G401 (cell line): ENCODE data around the gene ACER1. TPM values are rescaled to one million over a fixed set of nuclear protein-coding genes. Genes with fewer than 3 reads are reported as not detected.
"Not testable (repeated sequence)": the region's sequence is repeated elsewhere in the genome, so short reads cannot be mapped to it uniquely, and the experiment has no call there.

Experiments used
- DNase-seq: peaks from one replicate; pipeline ENCODE4 v3.0.0-alpha.2; 2015; ENCODE audit warnings: low spot score
- in situ Hi-C: cut with HindIII; loops from 2 replicates; pipeline ENCODE4 v1.10.0; 2016; ENCODE audit warnings: low sequenced_read_pairs, mixed read lengths
- total RNA-seq: library from RNA; depleted of rRNA; stranded (reverse); fragments of >200 nt; shearing (Covaris generic); gene quantifications from 2 replicates; pipeline ENCODE4 v1.2.3, GENCODE V29; 2014

Gene ACER1
- total RNA-seq, 1 experiment from 2014 or later = not detected

DNA sequence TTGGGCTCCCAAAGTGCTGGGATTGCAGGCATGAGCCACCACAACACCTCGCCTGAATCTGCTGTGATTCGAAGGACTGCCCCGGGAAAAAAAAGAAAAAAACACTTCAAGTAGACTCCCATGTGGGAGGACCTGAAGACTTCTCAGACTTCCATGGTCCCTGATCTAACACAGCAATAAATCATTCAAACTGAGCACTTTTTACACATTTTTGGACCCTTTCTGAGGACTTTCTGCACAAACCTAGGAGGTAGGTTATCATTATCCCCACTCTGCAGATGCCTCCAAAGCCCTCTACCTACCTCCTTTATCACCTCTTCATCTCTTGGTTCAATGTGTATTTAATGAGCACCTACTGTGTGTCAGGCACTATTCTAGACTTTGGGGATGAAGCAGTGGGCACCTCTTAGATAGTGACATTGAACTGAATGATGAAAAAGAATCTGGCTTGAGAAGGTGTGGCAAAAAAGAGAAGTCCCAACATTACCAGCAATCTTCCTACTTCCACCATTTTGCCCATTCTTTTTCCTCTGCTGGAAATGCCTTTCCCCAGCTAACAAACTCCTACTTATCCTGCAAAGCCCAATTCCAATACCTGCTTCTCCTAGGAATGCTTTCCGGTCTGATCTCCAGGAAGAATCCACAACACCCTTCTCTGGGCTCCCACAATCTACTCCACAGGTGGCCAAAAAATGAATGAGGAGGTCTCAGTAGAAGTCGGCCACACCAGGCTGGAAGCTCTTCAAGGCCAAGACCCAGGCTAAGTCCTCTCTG, 26.3 kb upstream of the ACER1 start:
- DNase-seq = no peak
- in situ Hi-C loops = no loop called here

GRCh38 chr19:6358003-6358402, 24.6 kb upstream of the ACER1 start:
- in situ Hi-C loops = no loop called here
- DNase-seq = no peak

DNA sequence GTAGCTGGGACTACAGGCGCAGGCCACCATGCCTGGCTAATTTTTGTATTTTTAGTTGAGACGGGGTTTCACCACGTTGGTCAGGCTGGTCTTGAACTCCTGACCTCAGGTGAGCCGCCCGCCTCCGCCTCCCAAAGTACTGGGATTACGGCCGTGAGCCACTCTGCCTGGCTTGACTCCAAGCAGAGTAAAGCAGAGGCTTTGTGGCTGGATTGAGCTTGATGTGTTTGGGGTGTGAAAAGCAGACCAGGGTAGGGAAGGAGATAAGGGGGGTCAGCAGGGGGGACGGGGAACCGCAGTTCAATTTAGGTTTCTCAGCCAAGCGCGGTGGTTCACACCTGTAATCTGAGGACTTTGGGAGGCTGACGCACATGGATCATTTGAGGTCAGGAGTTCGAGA, 23.8 kb upstream of the ACER1 start:
- in situ Hi-C loops = no loop called here
- no peak for DNase-seq

GRCh38 chr19:6355321-6356040, 22.1 kb upstream of the ACER1 start:
- in situ Hi-C loops, DNase-seq: not testable (repeated sequence)

DNA sequence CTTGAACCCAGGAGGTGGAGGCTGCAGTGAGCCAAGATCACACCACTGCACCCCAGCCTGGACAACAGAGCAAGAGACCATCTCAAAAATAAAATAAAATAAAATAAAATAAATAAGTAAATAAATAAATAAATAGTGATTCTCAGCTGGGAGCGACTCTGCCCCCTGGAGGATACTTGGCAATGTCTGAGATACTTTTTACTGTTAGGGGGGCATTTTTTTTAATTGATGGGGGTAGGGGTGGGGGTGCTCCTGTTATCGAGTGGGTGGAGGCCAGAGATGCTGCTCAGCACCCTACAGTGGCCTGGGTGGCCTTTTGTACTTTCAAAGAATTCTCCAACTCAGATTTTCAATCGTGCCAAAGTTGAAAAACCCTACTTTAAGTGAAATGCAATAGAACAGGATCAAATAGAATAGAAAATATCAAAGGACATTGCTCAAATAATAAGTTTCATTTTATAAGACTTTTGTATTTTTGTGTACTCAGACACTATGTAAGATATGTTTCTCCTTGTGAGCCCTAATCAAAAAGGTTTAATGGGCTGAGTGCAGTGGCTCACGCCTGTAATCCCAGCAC, 20.8 kb upstream of the ACER1 start:
- DNase-seq = no peak
- in situ Hi-C loops = no loop called here

- no peak for DNase-seq
- in situ Hi-C loops = no loop called here
These were observed 19.2 kb upstream of the ACER1 start for GRCh38 chr19:6352381-6353165.

- in situ Hi-C loops = no loop called here
- no peak for DNase-seq
These were observed 17.3 kb upstream of the ACER1 start for GRCh38 chr19:6350688-6351087.

DNA sequence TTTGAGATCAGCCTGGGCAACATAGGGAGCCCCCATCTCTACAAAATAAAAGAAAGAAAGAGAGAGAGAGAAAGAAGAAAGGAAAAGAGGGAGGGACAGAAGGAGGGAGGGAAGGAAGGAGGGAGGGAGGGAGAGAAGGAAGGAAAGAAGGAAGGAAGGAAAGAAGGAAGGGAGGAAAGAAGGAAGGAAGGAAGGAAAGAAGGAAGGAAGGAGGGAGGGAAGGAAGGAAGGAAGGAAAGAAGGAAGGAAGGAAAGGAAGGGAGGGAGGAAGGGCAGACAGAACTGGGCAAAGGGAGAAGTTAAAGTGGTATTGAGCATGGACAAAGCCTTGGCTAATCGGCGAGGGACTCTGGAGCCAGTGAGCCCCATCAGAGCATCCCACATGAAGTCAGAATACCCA, 15.9 kb upstream of the ACER1 start:
- DNase-seq, in situ Hi-C loops: not testable (repeated sequence)

- in situ Hi-C loops = no loop called here
- DNase-seq = no peak
These were observed 10.1 kb upstream of the ACER1 start for GRCh38 chr19:6343462-6343861.

GRCh38 chr19:6340493-6341201, 7.2 kb upstream of the ACER1 start:
- in situ Hi-C loops = no loop called here
- no peak for DNase-seq

- DNase-seq = no peak
- in situ Hi-C loops = no loop called here
These were observed 1.3 kb upstream of the ACER1 start for GRCh38 chr19:6334490-6335285.

DNA sequence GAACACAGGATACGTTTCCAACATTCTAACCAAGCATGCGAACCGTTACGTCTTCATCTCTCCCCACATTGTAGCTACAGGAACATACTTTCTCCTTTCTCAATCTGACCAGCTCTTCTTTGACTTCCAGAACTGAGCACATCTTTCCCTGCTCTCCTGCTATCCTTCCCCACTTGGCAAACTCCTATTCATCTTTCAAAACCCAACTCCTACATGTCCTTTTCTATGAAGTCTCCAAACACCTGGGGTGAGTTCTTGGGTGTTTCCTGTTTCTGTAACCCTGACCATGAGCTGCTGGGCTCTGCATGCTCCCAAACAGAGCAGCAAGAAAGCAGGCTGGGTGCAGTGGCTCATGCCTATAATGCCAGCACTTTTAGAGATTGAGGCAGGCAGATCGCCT, 6.6 kb downstream of the ACER1 start:
- no peak for DNase-seq
- in situ Hi-C loops = no loop called here

- no peak for DNase-seq
- in situ Hi-C loops = no loop called here
These were observed 7.8 kb downstream of the ACER1 start for GRCh38 chr19:6325614-6326013.

GRCh38 chr19:6324757-6325156, 8.7 kb downstream of the ACER1 start:
- in situ Hi-C loops = no loop called here
- DNase-seq = no peak

- no peak for DNase-seq
- in situ Hi-C loops = no loop called here
These were observed 11.1 kb downstream of the ACER1 start for GRCh38 chr19:6322284-6322683.

DNA sequence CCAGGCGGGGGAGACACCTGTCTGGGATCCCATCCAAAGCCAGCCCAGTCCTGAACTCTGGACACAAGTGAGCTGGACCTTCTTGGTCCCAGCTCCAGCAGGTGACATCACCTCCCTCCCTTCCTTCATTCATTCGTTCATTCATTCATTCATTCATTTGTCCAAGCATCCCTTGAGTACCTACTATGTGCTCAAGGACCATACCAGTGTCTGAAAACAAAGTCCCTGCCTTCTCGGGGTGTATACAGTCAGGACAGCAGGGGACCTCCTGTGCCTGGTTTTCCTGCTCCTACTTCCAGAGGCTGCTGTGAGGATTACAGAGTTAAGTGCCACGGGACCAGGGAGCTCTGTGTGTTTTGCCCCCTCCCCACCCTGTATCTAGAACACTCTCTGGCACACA, 14.0 kb downstream of the ACER1 start:
- no peak for DNase-seq
- in situ Hi-C loops = no loop called here

DNA sequence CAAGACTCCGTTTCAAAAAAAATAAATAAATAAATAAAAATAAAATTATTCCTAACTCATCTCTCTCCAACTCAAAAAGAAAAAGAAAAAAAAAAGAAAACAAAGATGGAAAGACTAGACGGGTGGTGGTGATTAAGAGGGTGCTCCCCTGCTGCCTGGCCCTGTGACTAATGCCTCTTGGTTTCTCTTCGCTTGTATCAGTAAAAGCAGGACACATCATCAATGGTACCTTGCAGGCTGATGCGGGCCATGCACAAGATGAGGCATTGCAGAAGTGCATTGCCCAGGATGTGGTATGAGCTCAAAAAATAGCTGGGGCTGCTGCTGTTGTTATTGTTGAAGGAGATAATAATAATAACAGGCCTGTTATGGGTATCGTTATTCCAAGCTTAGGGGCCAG, 14.6 kb downstream of the ACER1 start:
- in situ Hi-C loops = no loop called here
- DNase-seq = no peak

DNA sequence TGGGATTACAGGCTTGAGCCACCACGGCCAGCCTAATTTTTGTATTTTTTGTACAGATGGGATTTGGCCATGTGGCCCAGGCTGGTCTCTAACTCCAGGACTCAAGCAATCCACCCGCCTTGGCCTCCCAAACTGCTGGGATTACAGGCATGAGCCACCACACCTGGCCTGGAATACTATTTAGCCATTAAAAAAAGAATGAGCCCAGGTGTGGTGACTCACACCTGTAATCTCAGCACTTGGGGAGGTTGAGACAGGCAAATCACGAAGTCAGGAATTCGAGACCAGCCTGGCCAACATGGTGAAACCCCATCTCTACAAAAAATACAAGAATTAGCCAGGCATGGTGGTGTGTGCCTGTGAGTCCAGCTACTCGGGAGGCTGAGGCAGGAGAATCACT, 17.8 kb downstream of the ACER1 start:
- in situ Hi-C loops, DNase-seq: not testable (repeated sequence)
